HG02798 (cell line): Measurements from ENCODE around the gene GLP2R.

Experiments
- ATAC-seq: cut with Tn5 transposase; IDR thresholded peaks from one replicate; pipeline ENCODE4 v1.9.1; 2021; ENCODE audit warnings: mild to moderate bottlenecking; ENCODE audit not compliant: unreplicated experiment, poor library complexity

The GLP2R gene

GRCh38 chr17:9845306-9845705, 19.6 kb downstream of the GLP2R start:
- ATAC-seq: no peak

GRCh38 chr17:9850151-9850550, 24.4 kb downstream of the GLP2R start:
- no peak for ATAC-seq

- no peak for ATAC-seq
Measured at GRCh38 chr17:9854255-9854654, 28.5 kb downstream of the GLP2R start.

- no peak for ATAC-seq
Measured at GRCh38 chr17:9855036-9855435, 29.3 kb downstream of the GLP2R start.

GRCh38 chr17:9859781-9860180, 34.1 kb downstream of the GLP2R start:
- no peak for ATAC-seq

GRCh38 chr17:9860851-9861250, 35.1 kb downstream of the GLP2R start:
- ATAC-seq: no peak

- no peak for ATAC-seq
Measured at GRCh38 chr17:9862220-9862619, 36.5 kb downstream of the GLP2R start.

GRCh38 chr17:9862949-9863348, 37.2 kb downstream of the GLP2R start:
- ATAC-seq: no peak

- ATAC-seq: no peak
Measured at GRCh38 chr17:9865586-9865985, 39.9 kb downstream of the GLP2R start.

- ATAC-seq: no peak
Measured at GRCh38 chr17:9868552-9868951, 42.8 kb downstream of the GLP2R start.

- ATAC-seq: no peak
Measured at GRCh38 chr17:9872852-9873251, 47.1 kb downstream of the GLP2R start.

GRCh38 chr17:9874722-9875121, 49.0 kb downstream of the GLP2R start:
- ATAC-seq: no peak

GRCh38 chr17:9875441-9875840, 49.7 kb downstream of the GLP2R start:
- no peak for ATAC-seq

- no peak for ATAC-seq
Measured at GRCh38 chr17:9878356-9878755, 52.6 kb downstream of the GLP2R start.

- no peak for ATAC-seq
Measured at GRCh38 chr17:9878786-9879525, 53.2 kb downstream of the GLP2R start.

- no peak for ATAC-seq
Measured at GRCh38 chr17:9880582-9880999, 54.9 kb downstream of the GLP2R start.

- ATAC-seq: no peak
Measured at GRCh38 chr17:9883451-9883850, 57.7 kb downstream of the GLP2R start.

GRCh38 chr17:9886141-9886930, 60.6 kb downstream of the GLP2R start:
- no peak for ATAC-seq

- ATAC-seq: no peak
Measured at GRCh38 chr17:9887508-9887907, 61.8 kb downstream of the GLP2R start.

- ATAC-seq: no peak
Measured at GRCh38 chr17:9890124-9890523, 64.4 kb downstream of the GLP2R start.

GRCh38 chr17:9893411-9894012, 67.8 kb downstream of the GLP2R start:
- ATAC-seq: no peak
